Effector CD4-positive, alpha-beta T cell (primary cell): ENCODE results near the gene NLRP8. TPM values are rescaled to one million over a fixed set of nuclear protein-coding genes. Genes with fewer than 3 reads are reported as not detected.
"Not testable (repeated sequence)": the region's sequence is repeated elsewhere in the genome, so short reads cannot be mapped to it uniquely, and the experiment has no call there.

Experiments
- DNase-seq: peaks from one replicate; pipeline ENCODE4 v3.0.0-alpha.2; 2020
- total RNA-seq: gene quantifications from one replicate; lab custom pipeline; 2026; lab: John Stamatoyannopoulos, UW

The NLRP8 gene
- not detected for total RNA-seq

DNA sequence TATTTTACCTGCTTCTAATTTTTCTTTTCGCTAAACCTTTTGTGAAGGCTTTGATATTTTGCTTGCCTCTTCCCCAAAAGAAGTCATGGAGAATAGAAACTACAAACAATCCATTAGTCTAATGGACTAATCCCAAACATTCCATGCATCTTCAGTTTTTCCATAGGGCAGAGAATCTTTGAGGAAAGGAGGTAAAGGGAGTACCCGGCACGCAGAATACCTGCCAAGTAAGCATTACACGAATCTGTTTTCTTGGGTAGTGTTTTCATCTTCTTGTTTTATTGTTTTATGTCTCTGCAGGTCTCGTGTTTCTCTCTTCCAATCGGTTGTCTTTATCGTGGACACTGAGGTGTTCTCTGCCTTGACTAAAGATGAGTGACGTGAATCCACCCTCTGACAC is at the start of gene NLRP8:
Gene NLRP8 (plus strand): TSS at position 301 of the 400 bp plus-strand sequence.
- DNase-seq = no peak

DNA sequence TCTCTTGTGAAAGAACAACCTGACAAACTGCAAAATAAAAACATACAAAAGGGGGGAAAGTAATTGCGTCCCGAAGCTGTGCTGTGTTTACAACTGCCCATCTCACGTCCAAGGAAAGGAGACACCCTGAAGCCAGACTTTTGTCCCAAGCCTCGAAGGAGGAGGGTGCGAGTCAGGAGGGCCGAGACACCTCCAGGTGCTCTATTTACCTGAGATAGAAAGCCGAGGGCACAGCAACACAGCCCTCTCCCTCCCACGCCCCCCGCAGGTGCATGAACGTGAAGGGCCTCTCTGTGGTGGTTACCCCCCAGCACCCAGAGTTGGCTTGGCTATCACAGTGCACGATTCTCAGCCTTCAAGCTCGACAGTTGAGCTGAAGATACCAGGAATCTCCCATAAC is 48.7 kb upstream of the NLRP8 start:
- DNase-seq = no peak

DNA sequence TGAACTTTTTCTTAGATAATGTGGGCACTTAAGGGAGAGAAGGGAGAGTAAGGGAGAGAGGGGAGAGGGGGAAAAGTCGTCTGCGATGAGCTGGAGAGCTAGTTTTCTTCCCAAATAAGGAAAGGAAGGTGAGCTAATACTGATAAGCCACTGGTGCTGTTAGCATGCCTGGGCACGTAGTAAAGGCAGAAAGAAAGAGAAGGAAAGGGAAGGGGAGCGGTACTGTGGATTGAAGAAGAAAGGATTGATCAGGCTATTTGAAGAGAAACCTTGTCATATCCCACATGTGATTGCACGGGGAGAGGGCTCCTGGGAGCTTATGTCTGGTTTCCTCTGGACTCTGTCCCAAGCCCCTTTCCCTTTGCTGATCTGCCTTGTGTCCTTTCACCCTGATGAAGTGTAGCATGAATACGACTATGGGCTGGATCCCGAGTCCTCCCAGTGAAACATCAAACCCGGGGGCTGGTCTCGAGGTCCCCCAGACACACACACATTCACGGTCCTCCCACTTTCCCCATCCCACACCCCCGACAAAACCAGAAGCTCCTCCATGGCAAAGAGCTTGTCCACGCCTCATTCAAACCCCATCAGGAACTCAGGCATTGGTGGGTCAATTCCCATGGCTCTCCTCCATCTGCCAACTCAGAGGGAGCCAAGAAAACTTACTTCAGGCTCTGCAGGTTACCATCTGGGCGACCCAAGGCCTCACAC is 46.1 kb upstream of the NLRP8 start:
- DNase-seq = no peak

DNA sequence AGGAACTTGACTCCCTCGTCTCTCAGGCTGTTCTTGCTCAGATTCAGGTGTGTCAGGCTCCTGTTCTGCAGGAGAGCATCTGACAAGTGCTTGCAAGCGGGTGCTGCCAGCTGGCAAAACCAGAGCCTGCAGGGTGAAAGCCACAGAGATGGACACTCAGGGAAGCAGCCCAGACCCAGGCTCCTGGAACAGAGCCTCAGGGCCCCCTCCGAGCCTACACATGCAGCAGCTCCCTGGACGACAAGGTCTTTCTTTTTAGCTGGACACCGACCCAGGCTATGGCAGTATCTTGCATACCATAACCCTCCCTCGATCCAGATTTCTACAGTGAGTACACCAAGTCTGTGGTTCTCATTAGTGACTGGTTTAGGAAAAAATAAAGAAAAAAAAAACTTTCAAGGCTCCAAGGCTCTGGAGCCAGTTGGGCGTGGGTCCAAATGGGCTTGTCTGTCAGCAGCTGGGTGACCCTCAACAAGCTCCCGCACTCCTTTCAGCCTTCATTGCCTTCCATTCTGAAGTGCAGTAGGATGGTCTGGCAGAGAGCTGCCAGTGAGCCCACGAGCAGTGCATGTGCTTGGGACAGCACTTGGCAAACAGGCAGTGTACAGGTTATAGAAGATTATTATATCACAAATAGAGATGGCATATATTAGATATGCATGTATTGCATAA is 45.4 kb upstream of the NLRP8 start:
- DNase-seq = no peak

DNA sequence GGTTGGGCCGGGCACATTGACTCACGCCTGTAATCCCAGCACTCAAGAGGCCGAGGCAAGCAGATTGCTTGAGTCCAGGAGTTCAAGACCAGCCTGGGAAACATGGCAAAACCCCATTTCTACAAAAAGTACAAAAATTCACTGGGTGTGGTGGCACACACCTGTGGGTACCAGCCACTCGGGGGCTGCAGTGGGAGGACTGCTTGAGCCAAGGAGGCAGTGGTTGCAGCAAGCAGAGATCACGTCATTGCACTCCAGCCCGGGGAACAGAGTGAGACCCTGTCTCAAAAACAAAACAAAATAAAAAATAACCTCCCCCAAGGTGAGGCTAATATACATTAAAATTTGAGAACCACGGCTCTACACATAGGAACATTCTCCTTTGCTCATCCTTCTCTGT is 40.3 kb upstream of the NLRP8 start:
- no peak for DNase-seq

DNA sequence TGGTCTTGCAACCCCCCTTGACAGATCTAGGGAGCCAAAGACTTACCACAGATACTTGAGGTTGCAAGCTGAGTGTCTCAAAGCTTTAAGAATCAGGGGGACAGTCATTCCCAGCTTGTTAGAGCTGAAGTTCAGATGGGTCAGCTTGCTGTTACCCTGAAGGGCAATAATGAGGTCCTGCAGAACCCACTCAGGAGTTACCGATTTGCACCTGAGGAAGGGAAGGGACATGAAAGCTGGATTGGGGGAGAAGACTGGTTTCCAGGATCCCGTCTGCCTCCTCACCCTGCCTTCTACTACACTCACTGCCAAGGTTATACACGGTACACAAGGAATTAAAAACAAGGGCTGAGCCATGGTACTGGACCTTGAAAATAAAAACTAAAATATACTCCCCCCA is 39.9 kb upstream of the NLRP8 start:
- no peak for DNase-seq

DNA sequence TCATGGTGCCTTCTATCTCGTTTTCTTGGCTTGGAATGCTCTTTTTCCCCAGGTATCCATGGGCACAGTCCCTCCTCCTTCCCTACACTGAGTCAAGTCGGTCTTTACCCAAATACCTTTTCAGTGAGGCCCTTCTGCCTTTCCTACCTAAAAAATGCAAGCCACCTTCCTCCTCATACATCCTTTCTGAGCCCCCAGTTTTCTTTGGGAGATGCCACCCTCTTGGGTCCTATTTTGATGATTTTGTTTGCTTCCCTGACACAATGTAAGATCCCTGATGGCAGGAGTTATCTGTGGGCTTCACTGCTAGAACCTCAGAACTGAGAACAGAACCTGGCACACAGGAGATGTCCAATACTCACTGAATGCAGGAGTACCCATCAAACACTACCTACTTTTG is 37.8 kb upstream of the NLRP8 start:
- DNase-seq = no peak

DNA sequence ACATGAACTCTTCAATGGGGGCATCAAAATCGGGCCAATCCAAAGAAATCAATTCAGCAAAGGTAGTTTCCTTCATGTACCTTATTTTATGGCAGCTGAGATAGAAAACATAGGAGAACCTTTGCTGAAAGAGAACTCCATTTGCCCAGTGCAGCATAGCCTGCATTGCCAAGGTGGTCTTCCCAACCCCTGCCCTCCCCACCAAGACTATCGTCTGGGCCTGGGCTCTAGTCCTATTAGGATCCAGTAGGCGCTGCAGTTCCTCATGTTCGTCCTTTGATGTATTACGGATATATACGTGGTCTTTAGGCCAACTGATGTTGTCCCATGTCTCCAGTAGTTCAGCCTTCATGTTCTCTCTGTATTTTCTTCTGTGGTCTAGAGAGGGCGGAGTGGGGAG is 34.7 kb upstream of the NLRP8 start:
- no peak for DNase-seq

DNA sequence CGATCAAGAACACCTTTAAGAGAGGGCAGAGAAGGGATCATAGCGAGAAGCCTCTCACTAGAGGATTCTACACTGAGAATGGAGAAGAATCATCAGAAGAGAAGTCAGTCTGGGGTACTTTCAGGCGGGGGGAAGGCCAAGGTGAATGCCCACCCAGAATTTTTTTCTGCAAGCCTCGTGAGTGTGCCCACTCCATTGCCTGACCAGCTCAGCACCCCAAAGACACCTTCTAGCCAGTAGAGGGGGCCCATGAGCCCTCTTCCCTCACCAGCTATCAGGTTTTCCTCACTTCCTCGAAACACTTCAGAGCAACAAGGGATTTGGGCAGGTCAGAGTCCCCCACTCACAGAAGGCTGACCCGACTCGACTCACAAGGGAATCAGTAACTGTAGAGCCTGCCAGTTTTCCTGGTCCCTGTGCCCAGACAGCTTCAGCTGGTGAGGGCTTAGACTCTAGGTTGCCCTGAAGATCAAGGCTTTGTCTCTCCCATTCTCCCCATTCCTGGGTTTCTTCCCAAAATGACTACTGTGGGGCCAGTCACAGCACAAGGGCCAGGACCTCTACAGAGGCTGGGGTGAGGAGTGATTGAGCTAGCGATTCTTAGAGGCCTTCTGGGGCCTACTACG is 33.9 kb upstream of the NLRP8 start:
- no peak for DNase-seq

DNA sequence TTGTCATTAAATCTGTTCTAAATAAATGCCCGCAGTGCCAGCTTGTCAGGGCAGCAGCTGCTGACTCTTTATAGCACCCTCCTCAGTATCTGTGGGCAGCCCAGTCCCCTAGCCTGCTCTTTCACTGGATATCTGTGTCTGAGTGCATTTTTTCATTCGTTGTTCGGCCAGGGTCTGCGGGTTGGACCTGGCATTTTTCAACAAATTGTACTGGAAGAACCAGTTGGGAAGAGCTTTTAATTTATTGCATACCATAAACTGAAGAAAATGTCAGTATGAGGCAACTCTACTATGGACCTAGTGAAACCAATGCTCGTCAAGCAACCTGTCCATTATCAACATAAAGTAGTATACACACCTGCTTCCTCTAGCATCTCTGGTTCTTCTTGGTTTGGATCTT is 24.1 kb upstream of the NLRP8 start:
- no peak for DNase-seq

DNA sequence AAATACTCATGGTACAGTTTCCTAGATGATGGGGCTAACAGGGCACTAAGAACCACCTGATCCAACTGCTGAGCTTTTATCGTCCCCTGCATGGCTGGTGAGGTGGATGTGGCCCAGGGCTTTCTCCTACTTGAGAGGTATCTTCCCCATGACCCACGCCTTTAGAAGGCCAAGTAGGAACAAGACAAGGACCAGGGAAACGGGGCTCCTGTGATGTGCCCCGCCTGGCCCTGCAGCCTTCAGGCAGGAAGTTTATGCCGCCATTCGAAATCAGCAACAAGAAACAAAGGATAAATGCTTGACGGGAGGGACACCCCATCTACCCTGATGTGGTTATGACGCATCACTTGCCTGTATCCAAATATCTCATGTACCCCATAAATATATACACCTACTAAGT is 19.6 kb upstream of the NLRP8 start:
- DNase-seq = no peak

DNA sequence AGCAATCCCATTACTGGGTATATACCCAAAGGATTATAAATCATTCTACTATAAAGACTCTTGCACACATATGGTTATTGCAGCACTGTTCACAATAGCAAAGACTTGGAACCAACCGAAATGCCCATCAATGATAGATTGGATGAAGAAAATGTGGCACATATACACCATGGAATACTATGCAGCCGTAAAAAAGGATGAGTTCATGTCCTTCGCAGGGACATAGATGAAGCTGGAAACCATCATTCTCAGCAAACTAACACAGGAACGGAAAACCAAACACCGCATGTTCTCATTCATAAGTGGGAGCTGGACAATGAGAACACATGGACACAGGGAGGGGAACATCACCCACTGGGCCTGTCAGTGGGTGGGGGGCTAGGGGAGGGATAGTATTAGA is 18.4 kb upstream of the NLRP8 start:
- not testable (repeated sequence) for DNase-seq

DNA sequence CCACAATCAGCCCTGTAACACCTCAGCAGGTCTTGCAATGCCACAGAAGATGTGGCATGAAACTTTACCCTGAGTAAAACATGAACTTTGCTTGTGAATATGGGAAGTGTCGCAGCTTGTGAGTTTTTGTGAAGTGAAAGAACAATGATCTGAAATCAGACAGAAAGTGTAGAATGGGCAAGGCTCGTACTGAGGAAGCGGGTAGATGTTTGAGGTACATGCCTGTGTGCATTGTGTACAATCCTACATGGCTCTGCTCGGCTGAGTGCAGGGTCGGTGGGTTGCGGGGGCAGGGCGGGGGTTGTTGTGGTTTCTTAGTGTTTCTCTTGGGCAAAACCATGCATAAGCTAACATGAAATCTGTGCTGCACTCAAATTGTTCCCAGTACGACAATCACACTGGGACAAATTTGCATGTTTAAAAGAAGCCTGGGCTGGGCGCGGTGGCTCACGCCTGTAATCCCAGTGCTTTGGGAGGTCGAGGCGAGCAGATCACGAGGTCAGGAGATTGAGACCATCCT is 16.6 kb upstream of the NLRP8 start:
- no peak for DNase-seq

DNA sequence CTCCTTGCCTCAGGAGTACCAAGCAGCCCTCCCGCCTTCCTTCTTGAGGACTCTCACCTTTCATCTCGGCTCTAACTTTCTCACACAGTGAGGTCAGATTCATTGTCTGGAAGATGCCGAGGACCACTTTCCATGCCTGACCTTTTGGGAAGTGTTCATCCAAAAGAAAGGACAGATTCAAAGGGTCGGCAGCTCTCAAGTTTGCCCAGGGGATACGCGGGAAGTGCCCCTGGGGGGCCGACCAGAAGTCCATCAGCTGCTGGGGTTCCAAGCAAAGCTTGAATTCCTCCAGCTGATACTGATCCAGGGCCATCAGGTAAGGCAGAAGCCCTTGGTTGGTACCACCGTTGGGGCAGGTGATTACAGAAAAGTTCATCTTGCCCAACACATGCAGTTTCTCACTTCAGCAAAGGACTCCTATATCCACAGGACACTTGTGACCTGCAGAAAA is 15.7 kb upstream of the NLRP8 start, which contains the start of gene NLRP13:
Gene NLRP13 (minus strand): TSS at position 401 of the 451 bp plus-strand sequence. CDS start 25 bp downstream, at position 376.
- DNase-seq = no peak

DNA sequence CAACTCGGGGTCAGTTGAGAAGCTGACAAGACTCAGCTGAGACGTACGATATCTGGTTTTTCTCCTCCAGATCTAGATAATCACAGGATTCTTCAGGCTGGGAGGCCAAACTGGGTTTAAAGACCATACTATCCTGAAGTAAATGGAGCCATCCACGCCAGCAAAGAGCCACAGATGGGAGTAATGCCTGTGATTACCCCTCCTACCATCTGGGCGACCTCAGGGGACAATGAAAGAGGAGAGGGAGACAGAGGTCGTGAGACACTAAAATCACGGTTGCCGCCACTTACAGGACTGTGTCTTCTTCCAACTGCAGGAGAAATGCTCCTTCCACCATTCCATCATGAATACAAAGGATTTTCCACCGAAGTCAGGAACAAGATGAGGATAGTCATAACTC is 12.4 kb upstream of the NLRP8 start:
- no peak for DNase-seq

DNA sequence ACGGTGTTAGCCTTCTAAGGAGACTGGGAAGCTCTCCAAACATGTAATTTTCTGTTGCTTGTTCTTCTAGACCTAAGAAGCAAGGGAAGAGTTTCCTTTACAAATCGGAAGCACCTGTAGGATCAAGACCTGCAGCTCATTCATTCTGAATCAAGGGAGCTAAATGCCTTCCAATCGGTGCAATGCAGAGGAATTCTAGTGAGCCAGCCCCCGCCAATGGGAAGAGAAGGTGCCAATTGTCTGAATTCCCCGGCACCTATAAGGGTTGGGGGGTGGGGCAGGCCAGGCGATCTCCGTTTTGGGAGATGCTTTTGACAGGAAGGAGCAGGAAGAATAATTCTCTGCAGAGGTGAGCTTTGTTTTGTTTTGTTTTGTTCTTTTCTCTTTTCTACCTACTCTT is 8.4 kb upstream of the NLRP8 start:
- no peak for DNase-seq

DNA sequence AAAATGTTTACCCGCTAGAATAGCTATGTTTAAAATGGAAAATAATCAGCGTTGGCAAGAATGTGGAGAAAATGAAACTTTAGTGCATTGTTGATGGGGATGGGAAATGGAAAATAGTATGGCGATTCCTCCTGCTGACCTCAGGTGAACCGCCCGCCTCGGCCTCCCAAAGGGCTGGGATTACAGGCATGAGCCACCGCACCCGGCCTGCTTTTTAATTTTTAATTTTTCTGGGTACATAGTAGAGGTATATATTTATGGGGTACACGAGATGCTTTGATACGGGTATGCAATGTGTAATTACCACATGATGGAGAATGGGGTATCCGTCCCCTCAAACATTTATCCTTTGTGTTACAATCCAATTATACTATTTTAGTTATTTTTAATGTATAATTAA is 7.3 kb upstream of the NLRP8 start:
- DNase-seq = no peak

DNA sequence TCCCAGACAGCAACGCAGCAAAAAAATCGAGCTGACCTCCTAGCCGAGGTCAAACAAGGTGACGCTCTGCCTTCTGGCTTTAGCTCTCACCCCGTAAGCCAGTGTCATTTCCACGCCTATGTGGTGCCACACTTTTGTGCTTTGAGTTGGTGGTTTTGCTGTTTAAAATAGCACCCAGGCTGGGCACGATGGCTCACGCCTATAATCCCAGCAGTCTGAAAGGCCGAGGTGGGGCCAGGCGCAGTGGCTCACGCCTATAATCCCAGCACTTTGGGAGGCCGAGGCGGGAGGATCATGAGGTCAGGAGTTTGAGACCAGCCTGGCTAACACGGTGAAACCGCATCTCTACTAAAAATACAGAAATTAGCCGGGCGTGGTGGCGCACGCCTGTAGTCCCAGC is 2.9 kb downstream of the NLRP8 start:
- DNase-seq = not testable (repeated sequence)

DNA sequence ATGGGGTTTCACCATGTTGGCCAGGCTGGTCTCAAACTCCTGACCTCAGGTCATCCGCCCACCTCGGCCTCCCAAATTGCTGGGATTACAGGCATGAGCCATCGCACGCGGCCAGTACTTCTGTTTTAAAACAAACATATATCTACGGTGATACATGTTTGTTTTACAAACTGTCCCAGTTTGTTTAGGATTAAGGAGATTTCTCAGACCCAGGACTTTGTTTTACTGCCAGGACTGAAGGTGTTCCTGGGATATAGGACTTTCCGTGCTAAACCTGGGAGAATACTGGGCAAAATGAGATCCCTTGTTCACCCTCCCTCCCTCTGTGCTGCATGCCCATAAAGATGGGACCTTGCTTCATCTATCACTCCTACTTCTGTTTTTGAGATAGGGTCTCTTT is 8.8 kb downstream of the NLRP8 start:
- no peak for DNase-seq

DNA sequence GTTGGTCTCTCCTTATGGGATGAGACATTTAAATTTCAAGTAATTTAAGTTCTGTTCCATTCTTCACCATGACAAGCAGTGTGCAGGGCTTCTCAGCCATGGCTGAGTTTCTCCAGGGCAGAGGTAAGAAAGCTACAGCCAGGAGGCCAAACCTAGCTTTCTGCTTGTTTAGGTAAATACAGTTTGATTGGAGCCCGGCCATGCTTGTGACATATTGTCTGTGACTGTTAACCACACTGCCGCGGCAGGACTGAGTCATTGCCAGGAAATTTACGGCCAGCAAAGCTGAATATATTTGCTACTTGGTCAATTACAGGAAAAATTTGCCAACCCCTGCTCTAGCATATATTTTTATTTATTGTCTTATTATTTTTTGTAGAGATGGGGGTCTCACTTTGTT is 10.7 kb downstream of the NLRP8 start:
- DNase-seq = no peak

DNA sequence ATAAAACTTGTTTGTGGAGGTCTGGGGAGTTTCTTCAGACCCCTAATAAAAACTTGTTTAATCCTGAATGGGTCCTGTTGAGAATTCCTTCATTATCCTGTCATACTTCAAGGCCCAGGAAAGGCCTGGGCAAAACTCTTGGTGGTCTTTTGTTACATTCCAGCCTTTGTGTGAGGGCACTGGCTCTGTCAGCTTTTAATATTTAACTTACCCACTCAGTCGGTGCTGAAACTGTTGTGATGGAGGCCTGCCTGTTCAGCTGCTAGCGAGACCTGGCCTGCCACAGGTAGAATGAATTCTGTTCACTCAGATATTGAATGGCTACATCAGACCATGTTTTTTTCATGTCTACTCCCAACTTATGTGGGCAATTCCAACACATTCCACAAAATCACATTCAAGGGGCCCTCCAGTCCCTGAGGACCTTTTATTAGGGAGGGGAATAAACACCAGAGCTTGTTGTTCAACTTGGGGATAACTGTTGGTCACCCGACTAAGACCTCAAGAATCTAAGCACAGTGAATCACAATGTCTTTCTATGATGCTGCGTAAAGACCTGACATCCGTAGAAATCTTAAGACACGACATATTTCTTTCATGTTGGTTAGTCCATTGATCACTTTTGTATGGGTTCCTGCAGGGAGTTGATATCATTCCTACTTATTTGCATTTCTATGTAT is 12.5 kb downstream of the NLRP8 start:
- DNase-seq = no peak

DNA sequence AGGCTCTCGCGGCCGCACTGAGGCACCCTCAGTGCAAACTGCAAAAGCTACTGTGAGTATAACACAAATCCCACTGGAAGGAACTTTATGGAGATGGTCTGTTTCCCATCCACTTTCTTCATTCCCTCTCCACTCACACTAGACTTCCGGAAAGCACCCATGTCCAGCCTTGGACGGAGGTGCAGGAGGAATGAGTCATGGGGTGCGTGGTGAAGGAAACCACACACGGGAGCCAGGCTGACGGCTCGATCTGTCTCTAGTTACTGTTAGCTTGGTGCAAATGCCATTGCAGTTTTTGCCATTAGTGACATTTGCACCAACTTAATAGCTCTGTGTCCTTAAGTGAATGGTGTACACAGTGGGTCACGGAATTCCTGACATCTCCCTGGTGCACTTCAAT is 14.6 kb downstream of the NLRP8 start:
- no peak for DNase-seq

DNA sequence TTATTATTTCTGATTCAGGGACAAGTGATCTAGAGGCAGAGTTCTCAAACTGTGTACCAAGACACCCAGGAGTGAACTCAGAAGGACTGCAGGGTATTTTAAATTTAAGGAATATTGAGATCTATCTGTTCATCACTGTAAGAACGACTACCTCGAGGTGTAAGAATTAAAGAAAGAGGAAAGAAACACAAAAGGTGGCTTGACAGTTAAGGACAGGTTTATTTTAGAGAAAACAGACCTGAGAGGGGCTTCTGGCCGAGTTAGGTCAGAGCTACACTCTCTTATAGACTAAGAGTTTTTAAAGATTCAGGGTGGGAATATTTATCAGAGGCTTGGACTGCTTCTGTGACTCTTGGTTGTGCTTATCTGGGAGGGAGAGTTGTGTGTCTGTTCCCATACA is 26.4 kb downstream of the NLRP8 start:
- DNase-seq = no peak
